Measurements from ENCODE around the gene SOCS1. TPM values are rescaled to one million over a fixed set of nuclear protein-coding genes. Genes with fewer than 3 reads are reported as not detected.

The SOCS1 gene
- total RNA-seq, 1 donor from 2014 or later: 0.79 TPM

DNA sequence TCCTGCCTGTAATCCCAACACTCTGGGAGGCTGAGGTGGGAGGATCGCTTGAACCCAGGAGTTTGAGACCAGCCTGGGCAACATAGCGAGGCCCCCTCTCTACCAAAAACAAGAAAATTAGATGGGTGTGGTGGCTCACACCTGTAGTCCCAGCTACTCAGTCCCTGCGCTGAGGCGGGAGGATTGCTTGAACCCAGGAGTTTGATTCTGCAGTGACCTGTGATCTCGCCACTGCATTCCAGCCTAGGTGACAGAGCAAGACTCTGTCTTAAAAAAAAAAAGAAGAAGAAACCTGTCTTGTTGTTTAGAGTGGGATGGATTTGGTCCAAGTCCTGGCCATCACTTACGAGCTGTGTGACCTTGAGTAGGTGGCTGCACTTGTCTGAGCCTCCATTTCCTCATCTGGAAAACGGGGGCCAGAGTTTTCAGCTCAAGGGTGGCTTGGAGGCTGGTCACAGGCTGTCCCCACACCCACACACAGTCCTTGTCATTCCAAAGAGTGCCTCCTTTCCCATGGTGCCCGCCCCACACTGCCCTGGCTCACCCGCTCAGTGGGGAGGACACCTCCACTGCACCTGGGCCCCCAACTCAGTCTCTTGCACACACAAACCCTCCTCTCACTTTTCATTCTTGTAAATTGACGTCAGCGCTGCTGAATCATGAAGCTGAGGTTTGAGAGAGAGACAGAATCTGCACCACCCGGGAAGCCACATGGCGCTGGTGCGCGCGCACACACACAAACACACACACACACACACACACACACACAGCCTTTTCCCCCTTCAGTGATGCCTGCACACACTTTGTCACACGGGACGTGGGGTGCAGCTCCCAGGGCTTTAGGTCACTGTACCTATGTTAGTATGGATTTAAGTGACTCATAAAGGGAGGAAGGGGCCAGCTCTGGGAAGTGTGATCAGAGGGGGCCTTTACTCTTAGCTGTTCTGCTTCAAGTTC lies 4.2 kb downstream of the SOCS1 start:
- DNase-seq (ENCODE audit: low read depth): peak; percentile 23
- no peak overlapping the region for H3K4me3 ChIP-seq (ENCODE audit: low read depth, low read length)
- H3K27me3 ChIP-seq (ENCODE audit: control insufficient read depth, insufficient read depth, low read length): no peaks in the 10 kb centered on the region
- TF ChIP-seq, protein P1, sequence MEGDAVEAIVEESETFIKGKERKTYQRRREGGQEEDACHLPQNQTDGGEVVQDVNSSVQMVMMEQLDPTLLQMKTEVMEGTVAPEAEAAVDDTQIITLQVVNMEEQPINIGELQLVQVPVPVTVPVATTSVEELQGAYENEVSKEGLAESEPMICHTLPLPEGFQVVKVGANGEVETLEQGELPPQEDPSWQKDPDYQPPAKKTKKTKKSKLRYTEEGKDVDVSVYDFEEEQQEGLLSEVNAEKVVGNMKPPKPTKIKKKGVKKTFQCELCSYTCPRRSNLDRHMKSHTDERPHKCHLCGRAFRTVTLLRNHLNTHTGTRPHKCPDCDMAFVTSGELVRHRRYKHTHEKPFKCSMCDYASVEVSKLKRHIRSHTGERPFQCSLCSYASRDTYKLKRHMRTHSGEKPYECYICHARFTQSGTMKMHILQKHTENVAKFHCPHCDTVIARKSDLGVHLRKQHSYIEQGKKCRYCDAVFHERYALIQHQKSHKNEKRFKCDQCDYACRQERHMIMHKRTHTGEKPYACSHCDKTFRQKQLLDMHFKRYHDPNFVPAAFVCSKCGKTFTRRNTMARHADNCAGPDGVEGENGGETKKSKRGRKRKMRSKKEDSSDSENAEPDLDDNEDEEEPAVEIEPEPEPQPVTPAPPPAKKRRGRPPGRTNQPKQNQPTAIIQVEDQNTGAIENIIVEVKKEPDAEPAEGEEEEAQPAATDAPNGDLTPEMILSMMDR (IDR thresholded peaks at IDR 0.05; ENCODE audit: insufficient read depth, low read length, severe bottlenecking): no peak
- no peak for FAIRE-seq
- H3K36me3 ChIP-seq (ENCODE audit: control insufficient read depth, insufficient read depth, low read length): no peaks in the 10 kb centered on the region

DNA sequence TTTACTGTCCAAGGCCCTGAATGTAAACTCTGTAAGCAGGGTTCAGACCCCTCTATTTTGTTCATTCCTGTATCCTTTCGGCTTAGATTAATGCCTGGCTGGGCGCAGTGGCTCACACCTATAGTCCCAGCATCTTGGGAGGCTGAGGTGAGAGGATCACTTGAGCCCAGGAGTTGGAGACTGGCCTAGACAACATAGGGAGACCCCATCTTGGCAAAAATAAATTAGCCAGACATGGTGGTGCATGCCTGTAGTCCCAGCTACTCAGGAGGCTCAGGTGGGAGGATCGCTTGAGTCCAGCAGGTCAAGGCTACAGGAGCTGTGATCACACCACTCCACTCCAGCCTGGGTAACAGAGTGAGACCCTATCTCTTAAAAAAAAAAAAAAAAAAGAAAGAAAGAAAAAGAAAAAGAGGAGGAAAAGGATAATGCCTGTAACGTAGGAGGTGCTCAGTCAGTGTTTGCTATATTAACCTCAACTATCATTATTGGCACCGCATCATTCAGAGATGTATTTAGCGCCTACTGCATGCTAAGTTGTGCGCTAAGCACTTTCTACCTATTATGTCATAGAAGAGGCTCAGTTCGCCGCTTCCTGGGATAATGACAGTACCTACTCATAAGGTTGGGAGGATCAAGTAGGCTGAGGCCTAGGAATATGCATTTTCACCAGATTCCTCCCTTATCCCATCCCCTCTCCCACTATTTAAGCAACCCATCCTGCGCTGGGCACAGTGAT lies 5.0 kb downstream of the SOCS1 start:
- no peaks in the 10 kb centered on the region for H3K36me3 ChIP-seq (ENCODE audit: control insufficient read depth, insufficient read depth, low read length)
- H3K27me3 ChIP-seq (ENCODE audit: control insufficient read depth, insufficient read depth, low read length): no peaks in the 10 kb centered on the region
- FAIRE-seq (no peak), DNase-seq (ENCODE audit: low read depth) (no peak)
- H3K4me3 ChIP-seq (ENCODE audit: low read depth, low read length): no peak overlapping the region
- TF ChIP-seq, protein P1 (IDR thresholded peaks at IDR 0.05; ENCODE audit: insufficient read depth, low read length, severe bottlenecking): no peak

DNA sequence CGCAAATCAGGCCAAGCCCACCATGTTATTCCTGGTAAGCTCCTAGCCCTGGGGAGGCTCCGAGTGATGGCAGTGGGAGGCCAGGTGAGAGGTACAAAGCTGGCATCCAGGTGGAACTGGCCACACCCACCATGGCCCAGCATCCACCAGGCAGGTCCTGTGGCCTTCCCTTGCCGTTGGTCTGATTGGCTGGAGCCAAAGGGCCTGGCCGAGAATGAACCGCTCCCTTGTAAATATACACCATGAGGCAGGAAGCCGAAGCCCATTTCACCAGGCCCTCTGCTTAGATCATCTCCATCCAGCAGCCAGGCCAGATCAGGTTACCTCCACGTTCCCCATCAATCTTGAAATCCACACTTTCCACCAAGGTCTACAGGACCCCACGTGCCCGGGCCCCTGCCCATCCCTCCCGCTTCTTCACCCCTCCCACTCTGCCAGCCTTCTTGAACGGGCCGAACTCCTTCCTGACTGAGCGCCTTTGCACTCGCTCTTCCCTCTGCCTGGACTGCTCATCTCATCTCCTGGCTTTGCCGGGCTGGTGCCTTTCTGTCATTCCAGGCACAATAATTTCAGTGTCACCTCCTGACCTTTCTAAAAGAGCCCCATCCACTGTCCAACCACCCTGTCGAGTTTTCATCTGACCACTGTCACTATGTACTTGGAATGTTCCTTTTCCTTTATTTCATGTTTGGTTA lies 5.8 kb downstream of the SOCS1 start:
- Histone ChIP-seq H3K27me3 (ENCODE audit: control insufficient read depth, insufficient read depth, low read length) (no peaks in the 10 kb centered on the region), H3K36me3 (ENCODE audit: control insufficient read depth, insufficient read depth, low read length) (no peaks in the 10 kb centered on the region), H3K4me3 (ENCODE audit: low read depth, low read length) (no peak overlapping the region)
- DNase-seq (ENCODE audit: low read depth) (peak; percentile 13), FAIRE-seq (no peak)
- TF ChIP-seq, protein P1 (IDR thresholded peaks at IDR 0.05; ENCODE audit: insufficient read depth, low read length, severe bottlenecking): no peak

DNA sequence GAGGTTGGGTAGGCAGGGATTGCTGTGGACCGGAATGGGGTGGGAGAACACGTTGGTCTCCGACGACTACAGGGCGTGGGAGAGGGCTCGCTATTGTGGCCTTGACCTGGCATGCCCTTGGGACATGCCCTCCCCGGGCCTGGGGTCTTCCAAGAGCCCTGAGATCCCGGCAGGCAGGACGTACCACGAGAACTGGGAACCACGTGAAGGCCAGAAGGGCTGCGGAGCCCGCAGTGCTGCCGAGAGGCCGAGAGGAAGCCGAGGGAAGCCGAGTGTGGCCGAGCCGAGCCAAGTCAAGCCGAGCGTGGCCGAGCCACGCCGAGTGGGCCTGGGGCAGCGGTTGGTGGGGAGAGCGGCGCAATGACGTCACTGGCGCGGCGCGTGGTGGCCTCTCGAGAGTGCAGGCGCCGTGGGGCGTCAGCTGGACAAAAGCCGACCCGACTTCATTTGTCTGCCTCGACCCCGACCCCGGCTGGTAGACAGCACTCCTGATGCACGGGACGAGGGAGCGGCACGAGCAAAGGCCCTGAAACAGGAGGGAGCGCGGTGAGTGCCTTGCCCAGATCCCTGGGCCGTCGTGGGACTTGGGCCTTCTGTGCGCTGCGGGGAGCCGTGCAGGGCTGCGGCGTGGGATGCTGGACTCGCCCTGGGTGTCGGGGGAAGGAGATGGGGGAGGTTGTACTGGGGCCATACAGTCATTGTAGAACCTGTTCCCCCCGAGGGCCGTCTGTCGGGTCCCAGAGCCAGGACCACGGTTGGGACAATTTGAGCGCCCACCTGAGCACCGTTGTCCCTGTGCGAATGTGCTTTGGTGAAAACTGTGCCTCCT lies 6.6 kb downstream of the SOCS1 start:
- no peaks in the 10 kb centered on the region for H3K36me3 ChIP-seq (ENCODE audit: control insufficient read depth, insufficient read depth, low read length)
- no peak for DNase-seq (ENCODE audit: low read depth)
- FAIRE-seq: no peak
- TF ChIP-seq, protein P1 (IDR thresholded peaks at IDR 0.05; ENCODE audit: insufficient read depth, low read length, severe bottlenecking): no peak
- no peak overlapping the region for H3K4me3 ChIP-seq (ENCODE audit: low read depth, low read length)
- no peaks in the 10 kb centered on the region for H3K27me3 ChIP-seq (ENCODE audit: control insufficient read depth, insufficient read depth, low read length)

DNA sequence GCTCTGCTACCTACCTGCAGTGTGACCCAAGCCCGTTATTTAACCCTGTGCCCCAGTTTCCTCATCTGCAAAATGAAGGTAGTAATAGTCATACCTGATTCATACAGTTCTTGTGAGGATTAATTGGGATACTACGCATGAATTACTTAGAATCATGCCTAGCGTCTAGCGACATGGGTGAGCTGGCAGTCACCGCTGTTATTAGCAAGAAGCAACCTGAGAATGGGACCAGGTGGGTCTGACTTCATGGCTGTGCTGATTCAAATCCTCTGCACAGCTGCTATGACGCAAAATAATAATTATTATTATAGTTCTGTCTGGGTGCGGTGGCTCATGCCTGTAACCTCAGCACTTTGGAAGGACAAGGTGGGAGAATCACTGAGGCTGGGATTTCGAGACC lies 7.9 kb downstream of the SOCS1 start:
- Histone ChIP-seq H3K27me3 (ENCODE audit: control insufficient read depth, insufficient read depth, low read length) (peaks cover 5% of the 10 kb centered on the region), H3K4me3 (ENCODE audit: low read depth, low read length) (no peak overlapping the region), H3K36me3 (ENCODE audit: control insufficient read depth, insufficient read depth, low read length) (no peaks in the 10 kb centered on the region)
- DNase-seq (ENCODE audit: low read depth) (peak; percentile 70), FAIRE-seq (no peak)
- TF ChIP-seq, protein P1 (IDR thresholded peaks at IDR 0.05; ENCODE audit: insufficient read depth, low read length, severe bottlenecking): no peak
